Heart left ventricle (tissue), 16 donors: ENCODE results near the gene MTX2. TPM values are rescaled to one million over a fixed set of nuclear protein-coding genes. Genes with fewer than 3 reads are reported as not detected.
"Not testable (repeated sequence)": the region's sequence is repeated elsewhere in the genome, so short reads cannot be mapped to it uniquely, and the experiment has no call there.

Experiments
- ATAC-seq, 4 donors: fragments of 200-7000 bp; cut with Tn5 transposase; one replicate each; pipeline ENCODE4 v1.9.1; 2020 to 2022; ENCODE audit warnings: moderate library complexity in 4 of 4, mild to moderate bottlenecking in 3 of 4, moderate number of reproducible peaks in 1 of 4
- DNase-seq, 5 donors: peaks; one replicate each; pipeline ENCODE4 v3.0.0-alpha.2; 2020
- H3K27ac ChIP-seq, 12 donors: fragments of 200-600 bp; sonication (generic) in 4 of 12; one replicate each; pipeline versions ENCODE4 v1.5.0 to v1.8.0; 2016 to 2022; ENCODE audit warnings: mild to moderate bottlenecking in 2 of 12
- H3K27me3 ChIP-seq, 9 donors: fragments of 200-600 bp; sonication (generic) in 2 of 9; one replicate each; pipeline versions ENCODE4 v1.5.1 to v1.8.0; 2016 to 2022; ENCODE audit warnings: mild to moderate bottlenecking in 3 of 9
- H3K36me3 ChIP-seq, 9 donors: fragments of 200-600 bp; sonication (generic) in 2 of 9; one replicate each; pipeline versions ENCODE4 v1.5.0 to v1.8.0; 2018 to 2022; ENCODE audit warnings: mild to moderate bottlenecking in 2 of 9
- H3K4me1 ChIP-seq, 12 donors: fragments of 200-600 bp; sonication (generic) in 4 of 12; one replicate each; pipeline versions ENCODE4 v1.5.0 to v1.8.0; 2016 to 2022; ENCODE audit warnings: mild to moderate bottlenecking in 3 of 12
- H3K4me3 ChIP-seq, 12 donors: fragments of 200-600 bp; sonication (generic) in 4 of 12; one replicate each; pipeline versions ENCODE4 v1.5.0 to v1.8.0; 2017 to 2022; ENCODE audit warnings: mild to moderate bottlenecking in 9 of 12, moderate library complexity in 4 of 12
- H3K9me3 ChIP-seq, 12 donors: fragments of 200-600 bp; sonication (generic) in 4 of 12; one replicate each; pipeline versions ENCODE4 v1.5.0 to v1.8.0; 2016 to 2022; ENCODE audit warnings: mild to moderate bottlenecking in 1 of 12
- CTCF ChIP-seq, 12 donors: fragments of 200-600 bp; sonication (generic) in 4 of 12; IDR thresholded peaks; one replicate each; pipeline versions ENCODE4 v1.5.0 to v1.8.0; 2018 to 2022; ENCODE audit warnings: antibody characterized with exemption in 12 of 12, mild to moderate bottlenecking in 5 of 12
- POLR2A ChIP-seq, 2 donors: fragments of 450-650 bp; IDR thresholded peaks; one replicate each; pipeline ENCODE4 v1.6.1; 2017; ENCODE audit warnings: antibody characterized with exemption in 2 of 2, mild to moderate bottlenecking in 2 of 2, moderate library complexity in 2 of 2
- WGBS, 4 donors: extraction: QIAGEN DNeasy Blood & Tissue Kit in 2 of 4; methylation state at CpG; one replicate each; pipeline versions ENCODE4 v1.1.5 to v1.1.7; 2013 to 2018; 5-methylcytosine and 5-hydroxymethylcytosine counted together
- intact Hi-C, 10 donors: fragments of 100-400 bp; cut with DNase I; formaldehyde crosslinking; loops; one replicate each; pipeline versions ENCODE4 v1.11.1 to v1.14.2; 2022
- polyA plus RNA-seq, 2 donors: library from polyadenylated mRNA; stranded (reverse); fragments of 200-250 nt; gene quantifications; one replicate each; pipeline ENCODE4 v1.2.3, GENCODE V29; 2013
- total RNA-seq, 9 donors: library from RNA; depleted of rRNA in 2 of 9; stranded (reverse); fragments of >200 nt in 2 of 9; fragmentation: NEBNext Ultra II Directional in 3 of 9; extraction: Animal tissue kit (Norgen Biotek cat#: 25700) in 3 of 9; gene quantifications; one replicate each; pipeline versions ENCODE4 v1.1.0 to v1.2.4, GENCODE V29; 2016 to 2023
- donor health status: ischemic (EF 13 %, LVEDD 7.1; RV severe dilation, severe dysfunction).
- donor health status: healthy with polysubstance abuse.
- donor health status: DM: no; HTN: yes; CAD: no.
- donor health status: DM: no; HTN: no; CAD: no.
- donor health status: ischemic (EF 25% LVEDD 6.9; RV normal size, moderate dysfunction).
- donor health status: ischemic (EF 25% LVEDD 5.7; RV mildly dilated, moderate dysfunction).
- donor health status: healthy.
- donor health status: DM: yes; HTN: yes; CAD: no.
- donor health status: ischemic (EF 35%, LVEDD 5.7; RV mildly dilated, moderate dysfunction).
- donor health status: nonischemic (EF 11% LVEDD 7.7; RV severe dilation, severe dysfunction).
- donor health status: DM: yes; HTN: yes; CAD: no.
- donor health status: PGD.
- donor health status: ischemic (EF 29% LVEDD 5.4; RV normal size, mild dysfunction).
- donor health status: nonischemic (EF 23%, LVEDD 6.1; RV moderate dilation, normal function).

MTX2 gene
- total and polyA plus RNA-seq, 11 donors, result 37.6 to 79.7 (median 44.7) TPM

- WGBS, 4 donors, result 74 to 81% (median 76%) methylated on average over 4 of the region's 4 CpGs
Observed at GRCh38 chr2:176356251-176356650, 87.0 kb downstream of the MTX2 start.

GRCh38 chr2:176364273-176364977 is 95.2 kb downstream of the MTX2 start:
- Histone ChIP-seq H3K4me3 (no peak overlapping the region), H3K36me3 (no peaks in the 10 kb centered on the region), H3K27ac (no peak overlapping the region), H3K27me3 (no peaks in the 10 kb centered on the region), H3K4me1 (no peaks in the 10 kb centered on the region), H3K9me3 (peaks cover 0 to 6% (median 0%) of the 10 kb centered on the region in 12 donors)
- DNase-seq (no peak), ATAC-seq (no peak)
- intact Hi-C loops, result no loop called here
- no peak for TF ChIP-seq CTCF (IDR thresholded peaks at IDR 0.05)
- TF ChIP-seq POLR2A (IDR thresholded peaks at IDR 0.05), result no peak
- WGBS, 4 donors, result 73 to 81% (median 76%) methylated on average over 3 of the region's 3 CpGs

More at GRCh38 chr2:176356251-176356650, 87.0 kb downstream of the MTX2 start:
- no peak for DNase-seq
- ATAC-seq, result no peak
- TF ChIP-seq CTCF (IDR thresholded peaks at IDR 0.05) (no peak), POLR2A (IDR thresholded peaks at IDR 0.05) (no peak)
- H3K9me3 ChIP-seq, result no peaks in the 10 kb centered on the region
- no peaks in the 10 kb centered on the region for H3K36me3 ChIP-seq
- intact Hi-C loops, result no loop called here
- H3K27me3 ChIP-seq, result no peaks in the 10 kb centered on the region
- H3K4me1 ChIP-seq, result no peaks in the 10 kb centered on the region
- no peak overlapping the region for H3K27ac ChIP-seq
- H3K4me3 ChIP-seq, result no peak overlapping the region

GRCh38 chr2:176368349-176368748 is 99.1 kb downstream of the MTX2 start:
- ATAC-seq (no peak), DNase-seq (no peak)
- H3K9me3 ChIP-seq, result peaks cover 0 to 6% (median 0%) of the 10 kb centered on the region in 12 donors
- 83 to 96% (median 90%) methylated on average over 1 of the region's 1 CpG for WGBS, 4 donors
- no peak for TF ChIP-seq CTCF (IDR thresholded peaks at IDR 0.05)
- no peak for TF ChIP-seq POLR2A (IDR thresholded peaks at IDR 0.05)
- no peaks in the 10 kb centered on the region for H3K4me1 ChIP-seq
- H3K27me3 ChIP-seq, result no peaks in the 10 kb centered on the region
- H3K27ac ChIP-seq, result no peak overlapping the region
- no peaks in the 10 kb centered on the region for H3K36me3 ChIP-seq
- intact Hi-C loops, result no loop called here
- H3K4me3 ChIP-seq, result no peak overlapping the region

- WGBS, 4 donors, result 76 to 82% (median 79%) methylated on average over 13 of the region's 13 CpGs
- TF ChIP-seq CTCF (IDR thresholded peaks at IDR 0.05) (no peak), POLR2A (IDR thresholded peaks at IDR 0.05) (no peak)
- intact Hi-C loops, result no loop called here
Observed at GRCh38 chr2:176370467-176371171, 101.4 kb downstream of the MTX2 start.

GRCh38 chr2:176373155-176373554 is 103.9 kb downstream of the MTX2 start:
- H3K27me3 ChIP-seq, H3K36me3 ChIP-seq, H3K27ac ChIP-seq, DNase-seq, ATAC-seq, intact Hi-C loops, H3K4me1 ChIP-seq, H3K4me3 ChIP-seq: not testable (repeated sequence)
- H3K9me3 ChIP-seq, result peaks cover 0 to 14% (median 7%) of the 10 kb centered on the region in 12 donors
- WGBS, 4 donors, result 88 to 91% (median 89%) methylated on average over 1 of the region's 1 CpG

More at GRCh38 chr2:176370467-176371171, 101.4 kb downstream of the MTX2 start:
- no peak for DNase-seq
- no peaks in the 10 kb centered on the region for H3K27me3 ChIP-seq
- H3K9me3 ChIP-seq, result peaks cover 0 to 6% (median 0%) of the 10 kb centered on the region in 12 donors
- H3K36me3 ChIP-seq, result no peaks in the 10 kb centered on the region
- H3K4me3 ChIP-seq, result no peak overlapping the region
- no peak overlapping the region for H3K27ac ChIP-seq
- H3K4me1 ChIP-seq, result no peaks in the 10 kb centered on the region
- no peak for ATAC-seq
